HG03575 (cell line): ENCODE data around the gene EXOC6B.
"Not testable (repeated sequence)": the region's sequence is repeated elsewhere in the genome, so short reads cannot be mapped to it uniquely, and the experiment has no call there.

ENCODE experiments used
- ATAC-seq: cut with Tn5 transposase; IDR thresholded peaks from one replicate; pipeline ENCODE4 v1.9.1; 2021; ENCODE audit not compliant: unreplicated experiment, insufficient number of reproducible peaks, low FRiP score; ENCODE audit errors: extremely low read depth

The EXOC6B gene

DNA sequence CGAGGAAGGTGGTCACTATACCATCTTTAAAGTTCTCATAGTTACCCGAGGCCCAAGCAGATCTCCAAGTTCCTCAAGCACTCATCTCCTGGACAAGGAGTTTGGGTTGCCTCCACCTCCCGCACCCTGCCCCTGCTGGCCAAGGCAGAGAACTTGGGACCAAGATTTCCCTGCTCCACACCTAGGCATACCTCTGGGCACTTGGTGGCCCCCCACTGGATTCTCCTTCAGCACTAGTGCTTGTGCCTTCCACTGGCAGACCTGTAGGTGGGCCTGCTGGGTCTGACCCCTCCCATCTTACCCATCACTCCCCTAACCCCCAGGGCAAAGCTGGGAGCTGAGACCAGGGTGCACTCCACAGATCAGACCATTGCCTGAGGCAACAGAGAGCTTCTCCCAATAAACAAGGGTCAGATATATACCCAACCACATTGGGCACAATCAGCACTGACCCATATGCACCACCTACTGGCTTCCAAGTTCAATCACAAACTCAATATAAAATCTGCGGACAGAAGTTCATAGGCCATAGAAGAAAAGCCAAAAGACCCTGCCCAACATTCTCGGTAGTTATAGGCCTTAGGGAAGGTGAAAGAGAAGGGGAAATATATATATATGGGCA is 244.2 kb downstream of the EXOC6B start:
- ATAC-seq = no peak

DNA sequence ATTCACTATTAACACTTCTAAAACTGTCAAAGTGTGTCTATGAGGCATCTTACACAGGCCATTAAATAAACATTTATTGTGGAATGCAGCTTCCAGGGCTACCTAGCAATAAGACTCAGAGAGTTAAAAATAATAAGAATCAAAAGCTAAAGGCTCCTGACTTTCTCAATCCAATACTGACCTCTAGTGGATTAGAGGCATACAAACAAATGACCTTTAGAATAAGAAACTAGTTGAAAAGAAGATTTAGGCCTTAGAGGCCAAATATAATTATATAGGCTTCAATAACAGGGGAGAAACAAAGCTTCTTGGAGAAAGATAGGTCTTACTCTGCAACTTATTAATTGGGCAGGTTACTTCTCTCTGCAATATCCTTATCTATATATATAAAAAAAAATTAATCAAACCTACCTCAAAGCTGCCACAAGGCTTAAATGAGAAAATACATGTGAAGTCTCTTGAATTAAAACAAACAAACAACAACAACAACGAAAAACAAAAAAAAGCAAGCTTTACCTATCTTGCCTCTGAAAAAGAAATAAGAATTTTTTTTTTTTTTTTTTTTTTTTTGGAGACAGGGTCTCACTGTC is 246.1 kb downstream of the EXOC6B start:
- ATAC-seq = no peak

DNA sequence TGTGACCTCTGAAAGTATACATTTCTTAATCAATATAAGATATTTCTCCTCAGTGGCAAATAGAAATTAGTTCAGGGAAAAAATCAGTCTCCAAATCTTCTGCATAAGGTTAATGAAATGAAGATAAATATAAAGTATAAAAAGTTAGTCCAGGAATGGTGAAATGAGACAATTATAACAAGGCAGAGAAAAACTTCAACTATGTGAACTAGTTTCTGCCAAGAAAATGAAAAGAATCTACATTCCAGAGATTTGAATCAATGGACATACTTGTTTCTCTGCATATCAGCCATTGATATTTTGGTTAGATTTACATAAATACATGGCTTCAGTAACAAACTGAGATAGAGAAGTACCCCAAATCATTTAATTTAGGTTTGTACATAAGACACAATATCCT is 249.0 kb downstream of the EXOC6B start:
- ATAC-seq = no peak

DNA sequence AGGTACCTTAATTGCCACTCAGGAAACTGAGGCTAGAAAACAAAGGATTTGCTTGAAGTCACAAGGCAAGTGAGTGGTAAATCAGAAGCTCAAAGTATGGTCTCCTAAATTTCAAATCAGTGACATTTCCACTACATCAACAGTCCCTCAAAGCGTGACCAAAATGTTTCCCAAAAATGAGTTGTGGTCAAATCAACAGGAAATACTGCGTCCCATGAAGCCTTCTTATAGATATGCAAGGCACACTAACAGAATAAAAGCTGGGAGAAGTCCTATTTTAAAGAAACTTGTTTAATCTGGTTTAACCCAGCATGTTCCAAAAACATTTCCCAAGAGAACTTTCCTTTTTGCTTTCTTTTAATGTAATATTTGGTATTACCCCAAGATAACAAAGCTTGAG is 249.4 kb downstream of the EXOC6B start:
- ATAC-seq = no peak

DNA sequence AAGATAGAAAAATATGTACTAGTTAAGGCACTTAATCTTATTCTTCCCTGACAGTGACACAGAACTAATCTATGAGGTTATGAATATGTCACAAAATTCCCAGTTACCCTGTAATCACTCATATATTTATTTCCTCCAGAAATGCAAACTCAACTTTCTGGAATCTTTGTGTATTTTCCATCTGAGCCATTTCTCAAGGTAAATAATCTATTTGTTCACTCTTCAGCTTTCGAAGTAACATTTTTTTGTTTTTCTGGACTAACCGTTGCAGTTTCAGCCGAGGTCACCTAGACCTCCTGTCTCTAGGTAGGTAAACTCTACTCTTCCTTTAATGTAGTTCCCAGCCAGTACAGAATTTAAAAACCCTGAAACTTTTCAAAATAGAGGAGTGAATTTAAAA is 250.9 kb downstream of the EXOC6B start:
- no peak for ATAC-seq

DNA sequence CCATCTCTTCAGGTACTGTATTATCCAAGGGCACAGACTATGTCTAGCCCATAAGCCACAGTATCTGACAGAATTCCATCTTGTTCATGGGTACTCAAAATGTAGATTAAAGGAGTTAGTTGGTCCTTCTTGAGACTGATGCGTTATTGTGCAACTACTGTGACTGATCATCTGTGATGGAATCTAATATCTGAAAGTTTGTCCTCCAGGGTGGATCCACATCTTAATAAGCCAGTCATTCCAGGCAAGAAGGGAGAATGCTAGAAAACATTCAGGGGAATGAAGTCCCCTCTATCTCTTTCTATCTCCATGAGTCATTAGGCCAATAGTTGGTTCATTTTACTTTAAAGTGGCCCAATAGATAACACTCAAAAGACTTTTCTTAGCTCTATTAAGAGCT is 252.6 kb downstream of the EXOC6B start:
- ATAC-seq = no peak

DNA sequence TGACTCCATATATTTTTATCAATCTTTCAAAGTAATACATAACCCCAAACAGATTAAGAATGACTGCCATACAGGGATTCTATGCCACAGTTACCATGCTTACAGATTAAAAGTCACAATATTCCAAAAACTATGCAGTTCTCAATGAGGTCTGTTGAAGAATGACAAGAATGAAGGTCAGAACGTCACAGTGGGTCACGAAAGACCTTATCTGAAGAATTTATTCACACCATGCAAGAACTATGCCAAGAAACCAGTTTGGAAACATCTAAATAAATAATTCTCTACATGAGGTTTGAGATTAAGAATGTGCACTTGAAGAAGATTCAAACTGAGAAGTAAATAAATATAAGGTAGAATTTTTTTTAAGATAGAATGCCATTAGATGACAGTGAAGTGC is 253.3 kb downstream of the EXOC6B start:
- ATAC-seq = no peak

DNA sequence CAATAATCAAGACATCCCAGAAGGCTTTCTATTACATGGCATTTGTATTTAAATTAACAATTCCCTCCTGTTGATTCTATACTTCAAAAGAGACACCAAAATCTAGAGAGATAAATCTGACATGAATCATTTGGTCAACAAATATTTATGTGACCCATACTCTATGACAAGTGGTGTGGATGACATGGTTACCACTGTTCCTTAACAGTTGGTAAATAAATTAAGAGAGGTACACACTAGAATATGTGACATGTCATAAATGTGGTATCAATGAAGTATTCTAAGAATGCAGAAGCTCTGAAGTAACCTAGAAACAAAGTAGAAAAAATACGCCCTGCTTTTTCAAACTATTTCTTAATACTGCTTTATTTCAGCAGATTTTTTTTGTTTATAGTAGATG is 255.4 kb downstream of the EXOC6B start:
- ATAC-seq = no peak

DNA sequence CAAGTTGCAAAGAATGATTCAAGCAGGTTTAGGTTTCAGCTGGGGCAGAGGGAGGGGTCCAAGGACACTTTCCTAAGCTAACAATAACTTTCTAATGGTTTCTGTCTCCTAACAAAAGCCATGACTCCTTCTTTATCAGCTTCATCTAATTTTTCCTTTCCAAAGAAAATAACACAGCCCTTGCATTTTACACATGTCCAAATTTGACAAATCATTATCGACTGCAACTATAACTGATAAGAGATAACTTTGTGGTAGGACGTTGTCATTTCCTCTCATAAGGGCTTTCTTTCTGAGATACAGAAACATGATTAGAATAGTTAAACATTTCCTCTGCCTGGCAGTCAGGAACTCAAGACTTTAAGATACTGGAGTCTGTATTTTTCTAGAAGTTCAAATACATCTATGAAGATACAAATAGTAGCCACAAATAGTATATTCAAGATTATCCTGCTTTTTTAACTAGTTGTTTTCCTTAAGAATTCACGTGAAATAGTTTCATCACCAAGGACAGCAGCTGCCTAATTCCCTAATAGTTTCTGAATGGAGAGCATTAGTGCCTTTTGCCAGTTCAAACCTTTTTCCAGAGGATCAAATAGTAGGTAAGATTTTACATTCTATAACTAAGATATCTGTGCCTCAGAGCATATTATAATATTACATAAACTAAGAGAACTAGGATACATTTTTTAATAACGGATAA is 263.2 kb downstream of the EXOC6B start:
- ATAC-seq = no peak

DNA sequence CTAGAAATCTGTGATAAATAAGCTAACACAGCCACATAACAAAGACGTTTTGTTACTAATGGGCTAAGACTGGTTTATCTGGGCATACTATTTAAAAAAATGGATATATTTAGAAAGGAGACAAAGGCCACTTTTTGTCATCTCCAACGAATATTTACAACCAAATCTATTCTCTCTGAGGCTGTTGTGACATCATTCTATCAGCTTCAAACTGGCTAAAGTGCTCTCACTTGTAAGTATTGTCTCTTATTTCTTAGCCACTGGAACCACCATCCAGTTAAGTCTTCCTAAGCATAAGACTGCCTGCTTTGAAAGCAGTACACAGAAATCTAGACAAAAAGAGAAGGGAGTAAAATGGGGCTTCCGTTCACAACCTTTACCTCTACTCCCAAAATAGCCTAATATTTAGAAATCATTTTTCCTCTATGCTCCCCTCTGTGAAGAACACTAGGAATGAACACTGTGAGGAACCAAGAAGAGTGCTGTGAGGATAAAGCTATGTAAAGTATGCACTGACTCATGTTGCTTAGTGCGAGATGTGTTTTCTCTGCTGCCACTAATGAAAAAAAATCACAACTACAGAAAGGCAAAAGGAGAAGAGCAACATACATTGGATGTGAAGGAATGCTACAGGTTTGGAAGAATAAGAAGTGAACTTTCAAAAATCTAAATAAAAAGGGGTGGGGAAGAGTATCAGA is 264.1 kb downstream of the EXOC6B start:
- ATAC-seq = no peak

DNA sequence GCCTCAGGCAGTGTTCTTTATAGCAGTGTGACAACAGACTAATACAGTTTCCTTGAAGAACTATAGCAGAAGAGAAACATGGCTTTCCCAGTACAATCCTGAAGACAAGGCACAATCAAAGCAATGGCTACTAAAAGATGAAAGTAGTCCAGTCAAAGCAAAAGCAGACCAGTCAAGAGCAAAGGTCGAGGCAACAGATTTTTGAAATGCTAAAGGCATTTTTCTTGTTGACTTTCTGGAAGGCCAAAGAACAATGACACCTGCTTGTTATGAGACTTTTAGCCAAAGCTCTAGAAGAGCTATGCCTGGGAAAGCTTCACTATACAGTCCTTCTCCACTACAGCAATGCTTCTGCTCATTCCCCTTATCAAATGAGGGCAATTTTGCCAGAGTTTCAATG is 269.9 kb downstream of the EXOC6B start:
- no peak for ATAC-seq

DNA sequence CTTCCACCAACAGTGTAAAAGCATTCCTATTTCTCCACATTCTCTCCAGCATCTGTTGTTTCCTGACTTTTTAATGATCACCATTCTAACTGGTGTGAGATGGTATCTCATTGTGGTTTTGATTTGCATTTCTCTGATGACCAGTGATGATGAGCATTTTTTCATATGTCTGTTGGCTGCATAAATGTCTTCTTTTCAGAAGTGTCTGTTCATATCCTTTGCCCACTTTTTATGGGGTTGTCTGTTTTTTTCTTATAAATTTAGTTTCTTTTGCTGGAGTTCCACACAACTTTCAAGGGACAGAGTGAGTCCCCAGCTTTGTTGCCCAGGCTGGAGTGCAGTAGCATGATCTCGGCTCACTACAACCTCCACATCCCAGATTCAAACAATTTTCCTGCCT is 270.5 kb downstream of the EXOC6B start:
- not testable (repeated sequence) for ATAC-seq

DNA sequence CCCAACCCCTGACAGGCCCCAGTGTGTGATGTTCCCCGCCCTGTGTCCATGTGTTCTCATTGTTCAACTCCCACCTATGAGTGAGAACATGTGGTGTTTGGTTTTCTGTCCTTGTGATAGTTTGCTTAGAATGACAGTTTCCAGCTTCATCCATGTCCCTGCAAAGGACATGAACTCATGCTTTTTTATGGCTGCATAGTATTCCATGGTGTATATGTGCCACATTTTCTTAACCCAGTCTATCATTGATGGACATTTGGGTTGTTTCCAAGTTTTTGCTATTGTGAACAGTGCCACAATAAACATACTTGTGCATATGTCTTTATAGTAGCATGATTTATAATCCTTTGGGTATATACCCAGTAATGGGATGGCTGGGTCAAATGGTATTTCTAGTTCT is 270.9 kb downstream of the EXOC6B start:
- not testable (repeated sequence) for ATAC-seq

DNA sequence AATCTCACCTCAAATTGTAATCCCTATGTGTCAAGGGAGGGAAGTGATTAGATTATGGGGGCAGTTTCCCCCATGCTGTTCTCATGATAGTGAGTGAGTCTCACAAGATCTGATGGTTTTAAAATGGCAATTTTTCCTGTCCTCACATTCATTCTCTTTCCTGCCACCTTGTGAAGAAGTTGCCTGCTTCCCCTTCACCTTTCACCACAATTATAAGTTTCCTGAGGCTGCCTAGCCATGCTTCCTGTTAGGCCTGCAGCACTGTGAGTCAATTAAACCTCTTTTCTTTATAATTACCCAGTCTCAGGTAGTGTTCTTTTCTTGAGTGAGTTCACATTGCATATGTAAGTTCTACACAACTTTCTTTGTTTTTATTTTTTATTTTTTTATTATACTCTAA is 271.5 kb downstream of the EXOC6B start:
- ATAC-seq = no peak

DNA sequence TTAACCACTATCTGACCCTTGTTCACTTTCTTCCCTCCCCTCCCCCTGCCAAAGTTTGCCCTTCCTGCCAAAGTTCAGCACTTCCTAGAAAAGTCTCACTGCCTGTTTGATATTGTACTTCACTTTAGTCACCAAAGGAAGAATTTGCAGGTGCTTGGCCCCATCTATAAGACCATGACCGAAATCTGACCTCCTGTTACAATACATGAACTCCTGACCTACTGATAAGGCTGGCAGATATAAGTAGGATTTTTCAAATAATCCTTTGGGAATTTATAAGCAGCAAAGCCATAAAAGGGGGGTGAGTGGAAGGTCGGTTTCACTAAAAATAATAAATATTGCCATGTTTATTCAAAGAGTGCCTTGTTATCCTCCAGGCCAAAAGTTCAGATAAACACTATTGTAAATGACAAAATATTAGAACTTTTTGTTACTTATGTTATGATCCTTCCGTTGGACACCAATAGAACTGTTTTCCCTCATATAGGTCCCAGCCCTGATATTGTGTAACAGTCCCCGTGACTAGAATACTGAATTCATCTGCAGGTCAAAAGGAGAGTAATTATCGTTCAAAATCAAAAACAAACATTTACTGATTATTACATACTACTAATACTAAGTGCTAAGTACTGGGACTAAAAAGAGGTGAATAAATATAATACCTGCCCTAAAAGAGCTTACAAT is 277.6 kb downstream of the EXOC6B start:
- ATAC-seq = no peak

DNA sequence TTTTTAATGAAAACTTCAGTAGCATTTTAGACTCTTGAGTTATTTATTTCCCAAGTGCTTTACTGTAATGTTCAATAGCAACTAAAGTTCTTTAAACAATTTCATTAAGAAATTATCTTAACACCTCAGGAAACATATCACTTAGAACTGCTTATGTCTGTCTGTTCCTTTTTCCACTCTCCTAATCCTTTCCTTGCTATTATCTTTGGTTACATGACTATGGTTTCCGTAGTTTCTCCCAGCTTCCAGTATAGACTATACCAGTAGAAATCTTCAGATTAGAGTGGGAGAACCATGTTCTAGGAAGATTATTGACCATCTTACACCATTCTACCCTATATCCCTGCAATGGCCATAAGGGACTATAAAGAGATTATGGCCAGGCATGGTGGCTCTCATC is 280.0 kb downstream of the EXOC6B start:
- ATAC-seq = no peak

DNA sequence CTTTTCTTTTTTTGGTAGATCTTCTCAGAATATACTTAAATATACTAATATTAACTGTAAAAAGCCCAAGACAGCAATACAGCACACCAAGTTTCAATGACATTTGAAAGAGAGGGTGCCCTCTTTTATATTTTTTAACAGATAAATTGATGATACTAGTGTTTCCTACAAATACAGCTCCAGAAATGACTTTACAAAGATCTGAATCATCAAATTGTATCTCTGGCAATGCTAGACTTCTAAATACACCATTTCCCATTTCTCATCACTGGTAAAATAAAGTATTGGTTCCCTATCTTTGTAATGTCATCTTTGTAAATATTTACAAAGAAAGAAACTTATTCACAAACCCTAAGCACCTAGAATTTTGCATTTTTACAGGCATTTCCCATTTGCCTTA is 281.3 kb downstream of the EXOC6B start:
- no peak for ATAC-seq

DNA sequence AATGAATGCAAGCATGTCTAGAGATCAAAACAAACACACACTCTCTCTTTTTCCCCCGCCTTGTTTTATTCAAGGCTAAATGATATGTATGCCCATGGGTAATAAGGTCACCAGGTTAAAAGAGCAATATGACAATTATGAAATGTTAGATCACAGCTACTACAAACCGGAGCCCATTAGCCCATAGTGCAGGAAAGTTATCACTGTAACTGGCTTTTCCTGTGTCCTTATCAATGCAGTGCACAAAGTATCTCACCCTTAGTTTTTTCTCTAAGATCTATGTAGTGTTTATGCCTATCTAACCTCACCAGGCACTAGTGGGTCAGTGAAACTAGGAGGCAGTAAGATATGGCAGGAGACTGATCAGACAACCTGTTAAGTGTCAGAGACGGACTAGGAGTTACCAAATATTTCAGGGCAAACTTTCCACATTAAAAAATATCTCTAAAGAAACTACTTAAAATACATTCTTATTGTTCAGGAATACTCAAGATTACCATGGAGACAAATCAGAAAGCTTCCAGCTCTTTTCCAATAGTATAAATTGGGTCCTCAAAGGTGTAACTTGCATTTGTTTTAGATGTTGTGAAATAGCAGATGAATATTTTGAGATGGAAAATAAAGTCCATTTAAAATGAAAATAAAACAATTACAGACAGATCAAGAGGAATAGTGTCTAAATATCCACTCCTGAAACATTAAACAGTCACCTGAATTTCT is 282.2 kb downstream of the EXOC6B start:
- ATAC-seq = no peak

DNA sequence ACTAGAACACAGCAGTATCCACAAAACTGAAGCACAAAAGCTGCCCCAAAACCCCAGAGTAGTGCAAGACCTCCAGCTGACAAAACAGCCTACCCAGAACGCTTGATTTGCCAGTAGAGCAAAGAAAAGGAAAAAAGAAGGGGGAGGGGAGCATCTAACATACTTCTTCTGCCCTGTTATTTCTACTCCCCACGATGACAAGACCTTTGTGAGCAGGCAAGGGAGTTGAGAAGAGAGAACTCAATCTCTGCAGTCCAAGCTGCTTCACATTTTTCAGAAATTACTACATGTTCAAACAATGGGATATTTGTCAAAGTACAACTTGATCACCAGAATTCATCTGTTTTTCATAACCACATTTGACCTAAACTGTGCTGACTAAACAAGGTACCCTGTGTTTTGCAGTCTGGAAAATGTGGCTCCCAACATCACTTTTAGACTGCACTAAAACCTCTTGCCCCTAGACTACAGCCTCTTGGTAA is 286.7 kb downstream of the EXOC6B start:
- ATAC-seq = no peak
